ENCODE data around the gene SBK2.
"Not testable (repeated sequence)": the region's sequence is repeated elsewhere in the genome, so short reads cannot be mapped to it uniquely, and the experiment has no call there.

Gene SBK2

DNA sequence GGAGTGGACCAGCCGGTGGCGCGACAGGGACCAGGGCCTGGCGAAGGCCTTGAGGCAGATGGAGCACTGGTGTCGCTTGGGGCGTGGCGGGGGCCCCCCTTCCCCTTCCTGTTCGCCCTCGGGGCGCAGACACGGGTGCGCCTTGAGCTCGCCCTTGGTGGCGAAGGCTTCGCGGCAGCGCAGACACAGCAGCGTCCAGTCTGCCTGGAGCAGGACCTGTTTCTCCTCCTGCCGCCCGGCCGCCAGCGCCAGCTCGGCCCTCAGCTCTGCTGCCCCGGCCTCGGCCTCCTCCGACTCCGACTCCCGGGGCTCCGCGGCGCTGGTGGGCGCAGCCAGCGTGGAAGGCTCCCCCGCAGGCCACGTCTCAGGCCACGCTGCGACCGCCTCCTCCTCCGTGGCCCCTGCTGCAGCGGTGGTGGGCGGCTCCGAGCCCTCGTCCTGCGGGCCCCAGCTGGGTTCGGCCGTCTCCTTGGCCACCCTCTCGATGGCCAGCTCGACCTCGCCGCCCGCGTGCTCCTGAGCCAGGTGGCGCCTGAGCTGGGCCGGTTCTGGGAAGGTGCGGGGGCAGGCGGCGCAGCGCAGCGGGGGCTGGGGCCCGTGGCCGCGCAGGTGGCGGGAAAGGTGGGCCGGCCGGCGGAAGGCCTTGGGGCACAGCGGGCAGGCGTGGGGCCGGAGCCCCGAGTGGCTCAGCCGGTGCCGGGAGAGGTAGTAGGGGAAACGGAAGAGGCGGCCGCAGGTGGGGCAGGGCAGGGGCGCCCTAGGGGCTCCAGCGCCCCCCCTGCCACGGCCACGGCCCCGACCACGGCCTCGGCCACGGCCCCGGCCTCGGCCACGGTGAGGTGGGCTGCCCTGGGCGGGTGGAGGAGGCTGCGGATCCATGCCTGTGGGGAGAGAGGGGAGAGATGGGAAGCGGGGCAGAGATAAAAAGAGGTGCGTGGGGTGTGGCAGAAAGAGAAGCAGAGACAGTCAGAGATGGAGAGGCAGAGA is 42.1 kb upstream of the SBK2 start:
- peak overlapping the region; percentile 76 for H3K4me3 ChIP-seq (ENCODE audit: low read length)
- no peaks in the 10 kb centered on the region for H3K9me3 ChIP-seq (ENCODE audit: insufficient read depth, low read depth, low read length)
- H3K36me3 ChIP-seq (ENCODE audit: insufficient read depth, low read length): peaks cover 15% of the 10 kb centered on the region
- H3K27me3 ChIP-seq (ENCODE audit: insufficient read depth, low read length): no peaks in the 10 kb centered on the region
- 96% methylated on average over 90 of the region's 90 CpGs for WGBS
- no peak overlapping the region for H3K27ac ChIP-seq (ENCODE audit: low read depth, low read length)
- H3K4me1 ChIP-seq (ENCODE audit: insufficient read depth, low read length): no peaks in the 10 kb centered on the region
- H3K9ac ChIP-seq (ENCODE audit: low read depth, low read length): no peak overlapping the region; the same call in 1 of the 2 replicates

DNA sequence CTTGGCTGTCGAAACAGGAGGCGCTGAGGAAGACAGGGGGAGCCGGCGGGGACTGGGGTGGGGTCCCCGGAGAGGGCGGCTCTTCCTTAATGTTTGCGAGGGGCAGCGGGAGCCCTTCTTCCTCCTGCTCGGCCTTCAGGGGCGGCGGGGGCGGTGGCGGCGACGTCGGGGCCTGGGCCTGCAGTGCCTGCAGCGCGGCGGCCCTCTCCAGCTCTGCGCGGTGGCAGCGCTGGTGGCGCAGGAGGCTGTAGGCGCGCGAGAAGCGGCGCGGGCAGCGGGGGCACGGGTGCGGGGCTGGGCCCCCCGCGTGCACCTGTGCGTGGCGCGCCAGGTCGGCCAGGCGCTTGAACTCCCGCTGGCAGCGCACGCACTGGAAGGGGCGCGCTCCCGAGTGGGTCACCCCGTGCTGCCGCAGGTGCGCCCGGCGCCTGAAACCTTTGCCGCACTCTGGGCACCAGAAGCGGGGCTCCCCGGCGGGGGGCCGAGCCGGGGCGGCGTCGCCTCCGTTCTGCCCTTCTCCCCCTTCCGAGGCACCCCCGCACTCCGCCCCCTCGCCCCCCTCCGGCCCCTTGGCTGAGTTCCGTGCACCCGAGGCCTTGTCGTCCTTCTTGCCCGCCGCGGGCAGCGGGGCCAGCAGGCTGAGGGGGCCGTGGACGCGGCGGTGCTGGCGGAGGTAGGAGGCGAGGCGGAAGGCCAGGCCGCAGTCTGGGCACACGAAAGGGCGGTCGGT is 41.3 kb upstream of the SBK2 start:
- peaks cover 15% of the 10 kb centered on the region for H3K36me3 ChIP-seq (ENCODE audit: insufficient read depth, low read length)
- H3K9me3 ChIP-seq (ENCODE audit: insufficient read depth, low read depth, low read length): no peaks in the 10 kb centered on the region
- H3K9ac ChIP-seq (ENCODE audit: low read depth, low read length): no peak overlapping the region
- WGBS: 95% methylated on average over 83 of the region's 83 CpGs
- no peaks in the 10 kb centered on the region for H3K4me1 ChIP-seq (ENCODE audit: insufficient read depth, low read length)
- H3K27ac ChIP-seq (ENCODE audit: low read depth, low read length): no peak overlapping the region
- no peaks in the 10 kb centered on the region for H3K27me3 ChIP-seq (ENCODE audit: insufficient read depth, low read length)
- H3K4me3 ChIP-seq (ENCODE audit: low read length): no peak overlapping the region

DNA sequence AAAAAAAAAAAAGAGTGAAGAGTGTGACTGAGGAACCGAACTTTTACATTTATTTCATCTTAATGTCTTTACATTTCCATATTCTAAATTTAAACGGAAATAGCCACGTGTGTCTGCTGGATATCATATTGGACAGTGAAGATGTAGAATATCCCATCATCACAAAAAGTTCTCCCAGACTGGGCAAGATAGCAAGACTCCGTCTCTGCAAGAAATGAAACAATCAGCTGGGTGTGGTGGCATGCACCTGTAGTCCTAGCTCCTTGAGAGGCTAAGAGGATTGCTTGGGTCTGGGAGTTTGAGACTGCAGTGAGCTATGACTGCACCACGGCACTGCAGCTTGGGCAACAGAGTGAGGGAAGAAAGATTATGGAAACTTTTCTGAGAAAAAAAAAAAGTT is 39.8 kb upstream of the SBK2 start:
- Histone ChIP-seq H3K4me1 (ENCODE audit: insufficient read depth, low read length) (no peaks in the 10 kb centered on the region), H3K9me3 (ENCODE audit: insufficient read depth, low read depth, low read length) (no peaks in the 10 kb centered on the region), H3K27me3 (ENCODE audit: insufficient read depth, low read length) (no peaks in the 10 kb centered on the region), H3K9ac (ENCODE audit: low read depth, low read length) (no peak overlapping the region), H3K4me3 (ENCODE audit: low read length) (no peak overlapping the region), H3K27ac (ENCODE audit: low read depth, low read length) (no peak overlapping the region), H3K36me3 (ENCODE audit: insufficient read depth, low read length) (peaks cover 15% of the 10 kb centered on the region)
- WGBS: 97% methylated on average over 2 of the region's 5 CpGs

DNA sequence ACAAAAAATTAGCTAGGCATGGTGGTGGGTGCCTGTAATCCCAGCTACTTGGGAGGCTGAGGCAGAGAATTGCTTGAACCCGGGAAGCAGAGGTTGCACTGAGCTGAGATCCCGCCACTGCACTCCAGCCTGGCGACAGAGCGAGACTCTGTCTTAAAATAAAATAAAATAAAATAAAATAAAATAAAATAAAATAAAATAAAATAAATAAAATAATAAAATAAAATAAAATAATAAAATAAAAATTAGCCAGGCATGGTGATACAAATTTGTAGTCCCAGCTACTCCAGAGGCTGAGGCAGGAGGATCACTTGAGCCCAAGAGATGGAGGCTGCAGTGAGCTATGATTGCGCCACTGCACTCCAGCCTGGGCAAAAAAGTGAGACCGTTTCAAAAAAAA is 37.0 kb upstream of the SBK2 start:
- H3K27ac ChIP-seq (ENCODE audit: low read depth, low read length); H3K9me3 ChIP-seq (ENCODE audit: insufficient read depth, low read depth, low read length); H3K27me3 ChIP-seq (ENCODE audit: insufficient read depth, low read length); H3K9ac ChIP-seq (ENCODE audit: low read depth, low read length); H3K4me3 ChIP-seq (ENCODE audit: low read length); H3K4me1 ChIP-seq (ENCODE audit: insufficient read depth, low read length): not testable (repeated sequence)
- 98% methylated on average over 3 of the region's 6 CpGs for WGBS
- peaks cover 15% of the 10 kb centered on the region for H3K36me3 ChIP-seq (ENCODE audit: insufficient read depth, low read length)

DNA sequence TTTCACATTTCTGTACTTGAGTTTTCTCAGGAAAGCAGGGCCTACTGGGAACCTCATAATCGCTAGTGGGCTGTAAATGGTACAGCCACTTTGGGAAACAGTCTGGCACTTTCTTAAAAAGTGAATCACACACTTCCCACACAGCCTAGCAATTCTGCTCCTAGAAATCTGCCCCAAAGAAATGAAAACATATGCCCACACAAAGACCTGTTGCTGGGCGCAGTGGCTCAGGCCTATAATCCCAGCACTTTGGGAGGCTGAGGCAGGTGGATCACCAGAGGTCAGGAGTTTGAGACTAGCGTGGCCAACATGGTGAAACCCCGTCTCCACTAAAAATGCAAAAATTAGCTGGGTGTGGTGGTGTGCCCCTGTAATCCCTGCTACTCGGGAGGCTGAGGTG is 32.5 kb upstream of the SBK2 start:
- H3K9ac ChIP-seq (ENCODE audit: low read depth, low read length); H3K4me1 ChIP-seq (ENCODE audit: insufficient read depth, low read length); H3K36me3 ChIP-seq (ENCODE audit: insufficient read depth, low read length); H3K4me3 ChIP-seq (ENCODE audit: low read length); H3K9me3 ChIP-seq (ENCODE audit: insufficient read depth, low read depth, low read length); H3K27me3 ChIP-seq (ENCODE audit: insufficient read depth, low read length); H3K27ac ChIP-seq (ENCODE audit: low read depth, low read length): not testable (repeated sequence)
- WGBS: 95% methylated on average over 5 of the region's 5 CpGs

DNA sequence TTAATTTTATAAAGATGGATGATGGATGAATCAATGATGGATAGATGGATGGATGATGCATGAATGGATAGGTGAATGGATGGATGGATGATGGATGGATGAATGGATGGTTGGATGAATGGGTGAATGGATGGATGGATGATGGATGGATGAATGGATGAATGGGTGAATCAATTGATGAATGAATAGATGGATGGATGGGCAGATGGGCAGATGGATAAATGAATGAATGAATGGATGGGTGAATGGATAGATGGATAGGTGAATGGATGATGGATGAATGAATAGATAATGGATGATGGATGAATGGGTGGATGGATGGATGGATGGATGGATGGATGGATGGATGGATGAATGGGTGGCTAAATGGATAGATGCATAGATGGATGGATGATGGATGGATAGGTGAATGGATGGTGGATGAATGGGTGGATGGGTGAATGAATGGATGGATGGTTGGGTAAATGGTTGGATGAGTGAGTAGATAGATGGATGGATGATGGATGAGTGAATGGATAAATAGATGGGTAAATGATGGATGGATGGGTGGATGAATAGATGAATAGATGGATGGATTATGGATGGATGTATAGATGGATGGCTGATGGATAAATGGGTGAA is 30.9 kb upstream of the SBK2 start:
- H3K27ac ChIP-seq (ENCODE audit: low read depth, low read length): no peak overlapping the region
- H3K4me1 ChIP-seq (ENCODE audit: insufficient read depth, low read length): no peaks in the 10 kb centered on the region
- H3K9ac ChIP-seq (ENCODE audit: low read depth, low read length): no peak overlapping the region
- H3K9me3 ChIP-seq (ENCODE audit: insufficient read depth, low read depth, low read length): no peaks in the 10 kb centered on the region
- no peak overlapping the region for H3K4me3 ChIP-seq (ENCODE audit: low read length)
- no peaks in the 10 kb centered on the region for H3K36me3 ChIP-seq (ENCODE audit: insufficient read depth, low read length)
- H3K27me3 ChIP-seq (ENCODE audit: insufficient read depth, low read length): no peaks in the 10 kb centered on the region; the same call in 1 of the 2 replicates

DNA sequence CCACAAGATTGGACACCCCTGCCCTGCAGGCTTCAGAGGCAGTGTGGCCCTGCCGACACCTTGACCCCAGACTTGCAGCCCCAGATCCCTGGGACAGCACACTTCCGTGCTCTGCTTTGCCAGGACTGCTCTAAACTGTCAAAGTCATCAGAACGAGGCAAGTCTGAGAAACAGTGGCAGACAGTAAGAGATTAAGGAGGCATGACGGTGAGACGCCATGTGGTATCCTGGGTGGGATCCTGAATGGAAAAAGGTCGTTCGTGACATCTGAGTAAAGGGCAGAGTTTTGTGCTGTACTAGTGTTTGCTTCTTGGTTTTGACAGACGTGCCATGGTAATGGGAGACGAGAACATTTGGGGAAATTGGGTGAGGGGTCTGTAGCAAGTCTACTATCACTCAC is 29.9 kb upstream of the SBK2 start:
- Histone ChIP-seq H3K36me3 (ENCODE audit: insufficient read depth, low read length) (no peaks in the 10 kb centered on the region), H3K27ac (ENCODE audit: low read depth, low read length) (no peak overlapping the region), H3K4me3 (ENCODE audit: low read length) (no peak overlapping the region), H3K9me3 (ENCODE audit: insufficient read depth, low read depth, low read length) (no peaks in the 10 kb centered on the region), H3K4me1 (ENCODE audit: insufficient read depth, low read length) (no peaks in the 10 kb centered on the region), H3K27me3 (ENCODE audit: insufficient read depth, low read length) (no peaks in the 10 kb centered on the region; the same call in 1 of the 2 replicates), H3K9ac (ENCODE audit: low read depth, low read length) (no peak overlapping the region)
- 61% methylated on average over 8 of the region's 9 CpGs for WGBS

DNA sequence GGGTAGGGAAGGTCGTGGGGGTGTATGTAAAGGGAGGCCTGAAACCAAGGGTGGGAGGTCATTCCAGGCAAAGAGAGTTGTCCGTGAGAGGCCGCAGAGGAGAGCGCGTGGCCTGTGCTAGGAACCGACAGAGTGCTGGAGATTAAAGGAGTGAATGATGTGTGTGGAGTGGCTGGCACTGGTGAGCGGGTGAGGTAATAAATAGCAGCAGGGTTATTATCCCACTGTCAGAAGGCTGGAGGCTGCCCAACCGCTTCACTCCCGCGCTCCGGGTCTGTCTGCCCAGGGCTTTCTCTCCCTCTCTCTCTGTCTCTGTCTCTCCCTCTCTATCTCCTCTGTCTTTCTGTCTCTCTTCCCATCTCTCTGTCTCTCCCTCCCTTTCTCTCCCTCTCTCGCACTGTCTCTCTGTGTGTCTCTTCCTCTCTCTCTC is 26.3 kb upstream of the SBK2 start:
- Histone ChIP-seq H3K27ac (ENCODE audit: low read depth, low read length) (no peak overlapping the region), H3K9ac (ENCODE audit: low read depth, low read length) (no peak overlapping the region), H3K4me3 (ENCODE audit: low read length) (no peak overlapping the region), H3K4me1 (ENCODE audit: insufficient read depth, low read length) (no peaks in the 10 kb centered on the region), H3K9me3 (ENCODE audit: insufficient read depth, low read depth, low read length) (no peaks in the 10 kb centered on the region), H3K27me3 (ENCODE audit: insufficient read depth, low read length) (no peaks in the 10 kb centered on the region; the same call in 1 of the 2 replicates), H3K36me3 (ENCODE audit: insufficient read depth, low read length) (no peaks in the 10 kb centered on the region)
- WGBS: 79% methylated on average over 12 of the region's 12 CpGs

DNA sequence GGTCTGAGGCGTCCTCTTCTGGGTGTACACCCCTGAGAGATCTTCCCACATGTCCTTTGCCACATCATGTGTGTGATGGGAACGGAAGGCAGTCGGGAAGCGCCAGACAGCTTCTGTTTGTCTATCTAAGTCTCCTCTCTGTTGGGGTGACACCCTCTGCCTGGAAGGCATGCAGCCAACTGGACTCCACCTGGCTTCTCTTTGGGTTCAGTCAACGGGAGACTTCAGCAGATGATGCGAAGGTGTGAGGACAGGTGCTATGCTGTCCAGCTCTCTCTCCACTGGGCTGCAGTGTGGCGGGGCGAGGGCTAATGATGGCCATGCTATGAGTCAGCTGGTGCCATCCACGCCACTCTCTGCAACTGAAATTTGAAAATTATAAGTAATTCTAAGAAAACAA is 22.8 kb upstream of the SBK2 start:
- H3K9me3 ChIP-seq (ENCODE audit: insufficient read depth, low read depth, low read length): no peaks in the 10 kb centered on the region
- H3K27ac ChIP-seq (ENCODE audit: low read depth, low read length): no peak overlapping the region
- H3K9ac ChIP-seq (ENCODE audit: low read depth, low read length): no peak overlapping the region
- no peaks in the 10 kb centered on the region for H3K36me3 ChIP-seq (ENCODE audit: insufficient read depth, low read length)
- 89% methylated on average over 8 of the region's 9 CpGs for whole genome bisulfite sequencing
- H3K4me1 ChIP-seq (ENCODE audit: insufficient read depth, low read length): peaks cover 4% of the 10 kb centered on the region; the same call in 1 of the 2 replicates
- no peak overlapping the region for H3K4me3 ChIP-seq (ENCODE audit: low read length)
- H3K27me3 ChIP-seq (ENCODE audit: insufficient read depth, low read length): no peaks in the 10 kb centered on the region; the same call in 1 of the 2 replicates

DNA sequence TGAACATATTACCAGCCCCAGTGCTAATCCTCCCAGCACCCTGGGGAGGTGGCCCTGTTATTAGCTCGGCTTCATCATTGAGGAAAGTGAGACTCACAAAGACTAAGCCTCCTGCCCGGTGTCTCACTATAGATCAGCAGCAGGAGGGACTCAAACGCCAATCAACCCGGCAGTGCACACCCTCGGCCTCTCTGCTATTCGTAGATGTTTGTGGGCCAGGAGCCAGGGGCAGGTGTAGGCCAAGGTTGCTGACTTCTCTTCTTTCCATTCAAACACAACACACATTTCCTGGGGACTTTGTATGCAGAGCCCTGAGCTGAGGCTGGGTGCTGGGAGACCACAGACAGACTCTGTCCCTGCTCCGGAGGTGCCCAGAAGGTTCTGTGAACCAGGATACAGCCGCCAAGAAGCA is 17.8 kb upstream of the SBK2 start:
- no peak overlapping the region for H3K4me3 ChIP-seq (ENCODE audit: low read length)
- no peaks in the 10 kb centered on the region for H3K27me3 ChIP-seq (ENCODE audit: insufficient read depth, low read length)
- WGBS: 81% methylated on average over 8 of the region's 8 CpGs
- peaks cover 30% of the 10 kb centered on the region for H3K4me1 ChIP-seq (ENCODE audit: insufficient read depth, low read length)
- no peak overlapping the region for H3K9ac ChIP-seq (ENCODE audit: low read depth, low read length)
- no peaks in the 10 kb centered on the region for H3K36me3 ChIP-seq (ENCODE audit: insufficient read depth, low read length)
- no peak overlapping the region for H3K27ac ChIP-seq (ENCODE audit: low read depth, low read length)
- no peaks in the 10 kb centered on the region for H3K9me3 ChIP-seq (ENCODE audit: insufficient read depth, low read depth, low read length)

DNA sequence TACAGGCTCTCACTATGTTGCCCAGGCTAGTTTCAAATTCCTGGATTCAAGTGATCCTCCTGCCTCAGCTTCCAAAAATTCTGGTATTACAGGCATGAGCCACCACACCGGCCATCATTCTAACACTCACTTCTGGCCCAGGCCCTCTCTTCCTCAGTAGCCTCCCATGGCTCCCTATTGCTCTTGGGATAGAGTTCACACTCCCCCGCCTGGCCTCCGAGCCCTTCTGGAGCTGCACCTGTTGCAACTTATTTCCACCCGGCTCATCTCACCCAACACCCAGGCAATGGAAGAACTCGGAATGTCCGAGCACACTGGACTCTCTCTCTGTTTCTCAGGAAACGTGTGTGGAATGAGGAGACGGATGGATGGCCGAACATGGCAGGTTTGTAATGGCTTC is 17.4 kb upstream of the SBK2 start:
- no peak overlapping the region for H3K4me3 ChIP-seq (ENCODE audit: low read length)
- no peaks in the 10 kb centered on the region for H3K36me3 ChIP-seq (ENCODE audit: insufficient read depth, low read length)
- H3K27me3 ChIP-seq (ENCODE audit: insufficient read depth, low read length): no peaks in the 10 kb centered on the region
- no peak overlapping the region for H3K9ac ChIP-seq (ENCODE audit: low read depth, low read length)
- 94% methylated on average over 9 of the region's 9 CpGs for WGBS
- no peak overlapping the region for H3K27ac ChIP-seq (ENCODE audit: low read depth, low read length)
- no peaks in the 10 kb centered on the region for H3K9me3 ChIP-seq (ENCODE audit: insufficient read depth, low read depth, low read length)
- peaks cover 30% of the 10 kb centered on the region for H3K4me1 ChIP-seq (ENCODE audit: insufficient read depth, low read length)

Data from HUES64 (cell line).